Thymus (tissue), 11 donors: Measurements from ENCODE around the gene PLEKHG1. TPM values are rescaled to one million over a fixed set of nuclear protein-coding genes. Genes with fewer than 3 reads are reported as not detected.

ENCODE experiments used
- DNase-seq, 9 donors: peaks; one replicate each; pipeline ENCODE4 v3.0.0-alpha.2; 2013; ENCODE audit warnings: low spot score in 9 of 9, low read depth in 6 of 9, missing footprints in 1 of 9
- H3K27ac ChIP-seq, 2 donors: one replicate each; pipeline ENCODE4 v1.5.1; 2013; ENCODE audit warnings: control low read depth in 1 of 2, low read depth in 1 of 2, low read length in 1 of 2, mild to moderate bottlenecking in 1 of 2, moderate library complexity in 1 of 2
- H3K27me3 ChIP-seq, 2 donors: one replicate each; pipeline ENCODE4 v1.5.1; 2013; ENCODE audit warnings: low read length in 1 of 2; ENCODE audit not compliant: control insufficient read depth in 2 of 2, insufficient read depth in 1 of 2
- H3K36me3 ChIP-seq, 2 donors: one replicate each; pipeline ENCODE4 v1.5.1; 2013; ENCODE audit warnings: low read length in 1 of 2, mild to moderate bottlenecking in 1 of 2, moderate library complexity in 1 of 2; ENCODE audit not compliant: control insufficient read depth in 2 of 2, insufficient read depth in 2 of 2
- H3K4me1 ChIP-seq, 2 donors: one replicate each; pipeline ENCODE4 v1.5.1; 2013; ENCODE audit warnings: low read length in 2 of 2; ENCODE audit not compliant: control insufficient read depth in 2 of 2, insufficient read depth in 2 of 2
- H3K4me3 ChIP-seq, 2 donors: one replicate each; pipeline ENCODE4 v1.5.1; 2013; ENCODE audit warnings: low read length in 2 of 2, control low read depth in 1 of 2, mild to moderate bottlenecking in 1 of 2
- H3K9me3 ChIP-seq, 2 donors: one replicate each; pipeline ENCODE4 v1.5.1; 2013; ENCODE audit warnings: low read length in 1 of 2, mild to moderate bottlenecking in 1 of 2; ENCODE audit not compliant: control insufficient read depth in 2 of 2, insufficient read depth in 1 of 2
- WGBS: extraction: QIAGEN DNeasy Blood & Tissue Kit; methylation state at CpG from one replicate; pipeline ENCODE4 v1.1.7; 2013; 5-methylcytosine and 5-hydroxymethylcytosine counted together
- polyA plus RNA-seq: library from polyadenylated mRNA; stranded (reverse); fragments of 200-250 nt; gene quantifications from one replicate; pipeline ENCODE4 v1.2.3, GENCODE V29; 2013
- total RNA-seq: library from RNA; stranded (reverse); fragments of 120-200 nt; gene quantifications from one replicate; pipeline ENCODE4 v1.2.4, GENCODE V29; 2013
- donor health status: healthy.

Gene PLEKHG1
- total and polyA plus RNA-seq, 2 donors, result 10.0 to 27.2 TPM

DNA sequence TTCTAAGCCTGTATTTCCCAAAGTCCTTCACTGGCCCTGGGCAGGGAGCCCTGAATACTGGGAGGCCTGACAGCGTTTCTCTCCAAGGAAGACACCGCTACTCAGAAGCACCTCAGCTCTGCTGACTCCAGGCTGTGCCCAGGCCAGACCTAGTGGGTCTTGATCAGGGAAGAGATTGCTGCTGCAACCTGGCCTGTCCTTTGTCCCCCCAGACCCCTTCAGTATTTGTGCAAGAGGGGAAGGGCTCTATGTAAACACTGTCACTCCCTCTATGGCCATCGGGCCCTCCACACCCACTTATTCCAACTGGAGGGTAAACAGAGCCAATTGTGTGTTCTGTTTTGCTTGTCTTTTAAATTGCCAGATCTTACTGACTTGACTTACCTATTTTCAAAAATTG is 20.6 kb downstream of the PLEKHG1 start:
- H3K27me3 ChIP-seq, result no peaks in the 10 kb centered on the region
- H3K36me3 ChIP-seq, result peaks cover 7 to 22% of the 10 kb centered on the region in 2 donors
- DNase-seq, result no peak
- H3K27ac ChIP-seq, result peak overlapping the region; percentile 47 to 99
- peaks cover 82 to 88% of the 10 kb centered on the region in 2 donors for H3K4me1 ChIP-seq
- WGBS, result over 99% methylated on average over 3 of the region's 3 CpGs
- no peaks in the 10 kb centered on the region for H3K9me3 ChIP-seq
- no peak overlapping the region for H3K4me3 ChIP-seq

DNA sequence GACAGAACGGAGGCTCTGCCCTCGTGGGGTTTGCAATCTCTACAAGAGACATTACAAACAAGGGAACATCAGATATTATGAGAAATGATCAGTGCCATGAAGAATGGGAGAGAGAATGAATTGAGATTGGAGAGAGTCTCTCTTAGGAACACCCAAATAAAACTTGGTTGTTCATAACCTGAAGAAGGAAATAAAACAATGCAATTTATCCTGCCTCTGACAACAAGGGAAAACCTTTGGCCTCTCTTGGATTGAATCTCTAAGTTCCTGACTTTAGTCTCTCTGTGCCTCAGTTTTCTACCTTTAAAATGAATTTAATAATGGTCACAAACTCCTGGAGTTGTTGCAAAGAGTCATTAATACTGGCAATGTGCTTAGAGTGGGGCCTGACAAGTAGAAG is 21.1 kb downstream of the PLEKHG1 start:
- Histone ChIP-seq H3K36me3 (peaks cover 4 to 20% of the 10 kb centered on the region in 2 donors), H3K27me3 (no peaks in the 10 kb centered on the region)

DNA sequence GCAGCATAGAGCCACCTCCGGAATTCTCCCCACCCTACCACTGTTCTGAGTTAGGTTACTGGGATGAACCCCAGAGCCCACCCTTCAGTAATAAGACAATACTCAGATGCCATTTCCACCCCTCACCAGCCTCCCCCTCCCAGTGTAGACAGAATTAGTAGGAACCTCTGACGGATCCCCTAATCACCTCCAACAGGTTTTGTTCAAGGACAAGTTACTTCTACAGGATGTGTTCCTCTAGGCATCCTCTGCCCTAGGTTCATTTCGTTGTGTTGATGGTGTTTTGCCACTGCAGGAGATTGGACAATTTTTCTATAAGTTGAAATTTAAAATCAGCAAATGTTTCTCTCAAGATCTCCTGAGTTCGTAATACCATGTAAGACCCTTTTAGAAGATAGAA is 22.8 kb downstream of the PLEKHG1 start:
- Histone ChIP-seq H3K9me3 (peaks cover 0 to 6% of the 10 kb centered on the region in 2 donors), H3K27ac (peak overlapping the region; percentile 85 to 99), H3K27me3 (no peaks in the 10 kb centered on the region), H3K4me3 (peak overlapping the region; percentile 14 to 17), H3K4me1 (peaks cover 77 to 90% of the 10 kb centered on the region in 2 donors), H3K36me3 (peaks cover 2 to 28% of the 10 kb centered on the region in 2 donors)
- WGBS, result 61% methylated on average over 4 of the region's 4 CpGs
- DNase-seq, result no peak

More for the DNA sequence above, 21.1 kb downstream of the PLEKHG1 start:
- Histone ChIP-seq H3K27ac (peak overlapping the region; percentile 52 to 99), H3K4me3 (no peak overlapping the region), H3K4me1 (peaks cover 80 to 88% of the 10 kb centered on the region in 2 donors), H3K9me3 (no peaks in the 10 kb centered on the region)
- DNase-seq, result no peak
- 93% methylated on average over 2 of the region's 2 CpGs for WGBS

DNA sequence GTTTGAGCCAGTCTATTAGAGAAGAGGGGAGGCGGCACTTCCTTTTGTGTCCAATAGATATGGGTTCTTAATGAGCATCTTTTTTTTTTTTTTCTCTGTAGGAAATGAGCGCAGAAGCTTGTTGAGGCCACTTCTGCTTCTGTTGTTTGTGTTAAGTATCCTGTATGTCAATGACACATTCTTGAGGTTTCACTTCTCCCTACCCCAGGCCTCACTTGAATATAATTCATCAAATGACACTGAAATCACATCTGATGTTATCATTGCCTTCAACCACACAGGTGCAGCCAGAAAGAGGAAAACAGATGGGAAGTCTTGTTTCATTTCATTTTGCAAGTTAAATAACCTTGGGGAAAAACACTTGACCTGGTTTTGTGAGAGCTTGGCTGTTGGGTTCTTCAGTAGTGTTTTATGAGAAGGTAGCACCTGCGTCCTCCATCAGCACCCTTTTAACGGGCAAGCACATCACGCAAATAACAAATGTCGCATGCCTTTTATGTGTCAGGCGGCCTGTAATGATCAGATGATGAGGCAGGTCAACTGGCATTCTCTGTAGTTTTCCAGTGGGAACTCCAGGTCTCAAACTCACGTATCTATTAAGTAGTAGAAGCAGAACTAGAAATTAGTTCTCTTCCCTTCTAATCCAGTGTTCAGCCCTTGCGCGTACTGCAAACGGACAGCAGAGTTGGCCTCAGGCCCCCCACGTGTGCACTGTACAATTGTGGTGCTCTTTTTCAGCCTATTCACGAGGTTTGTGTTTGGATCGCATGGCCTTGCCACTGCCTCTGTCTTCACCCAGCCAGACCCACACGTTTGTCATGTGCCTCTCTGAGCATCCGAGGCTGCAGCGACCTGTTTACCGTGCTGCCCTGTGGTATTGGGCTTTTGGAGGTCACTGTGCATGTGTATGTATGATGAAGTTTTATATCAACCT is 23.5 kb downstream of the PLEKHG1 start:
- H3K36me3 ChIP-seq, result peaks cover 2 to 26% of the 10 kb centered on the region in 2 donors
- H3K27me3 ChIP-seq, result no peaks in the 10 kb centered on the region
- peak overlapping the region; percentile 85 to 99 for H3K27ac ChIP-seq
- H3K4me3 ChIP-seq, result peak overlapping the region; percentile 14 to 17
- 37% methylated on average over 18 of the region's 18 CpGs for WGBS
- H3K9me3 ChIP-seq, result peaks cover 0 to 6% of the 10 kb centered on the region in 2 donors
- H3K4me1 ChIP-seq, result peaks cover 75 to 91% of the 10 kb centered on the region in 2 donors
- DNase-seq, result peak; percentile 66 to 95 (median 84)

DNA sequence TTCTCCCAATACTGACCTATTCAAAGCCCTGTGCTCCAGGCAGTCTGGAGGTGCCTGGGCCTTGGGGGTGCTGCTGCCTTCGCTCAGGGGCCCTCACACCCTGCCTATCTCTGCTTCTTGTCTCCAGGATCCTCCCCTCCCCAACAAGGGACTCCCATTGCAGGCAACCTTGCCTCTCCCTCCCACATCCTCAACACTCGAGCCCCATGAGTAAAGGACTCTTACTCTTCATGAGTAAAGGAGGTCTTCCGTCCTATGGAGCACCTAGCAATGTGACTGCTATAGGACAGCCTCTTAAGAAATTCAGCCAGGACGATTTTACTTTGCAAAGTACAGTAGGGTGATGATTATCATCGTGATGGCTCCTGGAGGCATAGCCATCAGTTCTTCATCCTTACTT is 24.5 kb downstream of the PLEKHG1 start:
- 78% methylated on average over 5 of the region's 5 CpGs for WGBS
- peaks cover 2 to 24% of the 10 kb centered on the region in 2 donors for H3K36me3 ChIP-seq
- peak overlapping the region; percentile 85 to 99 for H3K27ac ChIP-seq

DNA sequence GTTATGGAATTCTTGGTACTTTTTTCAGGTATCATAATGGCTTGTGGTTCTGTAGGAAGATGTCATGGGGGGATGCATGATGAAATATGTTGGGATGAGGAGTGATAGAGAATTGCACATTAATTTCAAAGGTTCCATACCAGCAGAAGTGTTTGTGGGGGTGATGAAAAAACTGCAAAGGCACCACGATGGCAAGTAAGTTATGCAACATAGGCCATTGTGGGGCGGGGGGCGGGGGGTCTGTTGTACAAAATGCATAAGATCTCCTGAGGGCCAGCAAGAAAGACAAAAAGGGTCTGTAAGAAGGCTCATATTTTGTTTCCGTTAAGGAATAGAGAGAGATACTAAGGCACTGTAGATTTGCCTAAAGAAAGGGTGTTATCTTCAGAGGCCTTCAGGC is 26.2 kb downstream of the PLEKHG1 start:
- peaks cover 0 to 20% of the 10 kb centered on the region in 2 donors for H3K36me3 ChIP-seq
- H3K9me3 ChIP-seq, result peaks cover 0 to 6% of the 10 kb centered on the region in 2 donors
- H3K27me3 ChIP-seq, result no peaks in the 10 kb centered on the region
- 97% methylated on average over 4 of the region's 4 CpGs for whole genome bisulfite sequencing
- peak overlapping the region in 1 of 2 donors; percentile 79 for H3K27ac ChIP-seq
- no peak overlapping the region for H3K4me3 ChIP-seq
- peaks cover 64 to 82% of the 10 kb centered on the region in 2 donors for H3K4me1 ChIP-seq
- no peak for DNase-seq

More for the DNA sequence above, 24.5 kb downstream of the PLEKHG1 start:
- DNase-seq, result peak in 1 of 9 donors; percentile 63
- H3K27me3 ChIP-seq, result no peaks in the 10 kb centered on the region
- peaks cover 0 to 6% of the 10 kb centered on the region in 2 donors for H3K9me3 ChIP-seq
- peaks cover 70 to 86% of the 10 kb centered on the region in 2 donors for H3K4me1 ChIP-seq
- no peak overlapping the region for H3K4me3 ChIP-seq

DNA sequence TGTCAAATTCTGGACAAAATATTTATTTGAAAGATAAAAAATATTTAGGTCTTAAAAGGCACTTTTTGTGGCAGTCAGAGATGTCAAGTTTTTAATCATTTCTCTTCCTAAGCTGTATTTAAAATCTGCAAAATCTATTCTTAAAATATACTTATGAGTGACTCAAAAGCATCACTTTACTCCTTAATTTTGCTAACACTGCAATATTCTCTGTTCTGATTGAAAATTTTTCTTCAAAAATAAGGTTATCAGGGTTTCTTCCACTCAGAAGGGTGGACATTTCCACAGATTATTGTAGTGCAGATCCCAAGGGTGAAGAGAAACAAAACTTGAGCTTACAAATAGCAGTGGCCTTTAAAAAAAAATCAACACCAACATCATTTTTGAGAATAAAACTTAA is 27.5 kb downstream of the PLEKHG1 start:
- Histone ChIP-seq H3K4me3 (no peak overlapping the region), H3K27me3 (no peaks in the 10 kb centered on the region), H3K9me3 (peaks cover 0 to 6% of the 10 kb centered on the region in 2 donors), H3K27ac (peak overlapping the region in 1 of 2 donors; percentile 79), H3K36me3 (peaks cover 0 to 20% of the 10 kb centered on the region in 2 donors), H3K4me1 (peaks cover 64 to 82% of the 10 kb centered on the region in 2 donors)
- no peak for DNase-seq

DNA sequence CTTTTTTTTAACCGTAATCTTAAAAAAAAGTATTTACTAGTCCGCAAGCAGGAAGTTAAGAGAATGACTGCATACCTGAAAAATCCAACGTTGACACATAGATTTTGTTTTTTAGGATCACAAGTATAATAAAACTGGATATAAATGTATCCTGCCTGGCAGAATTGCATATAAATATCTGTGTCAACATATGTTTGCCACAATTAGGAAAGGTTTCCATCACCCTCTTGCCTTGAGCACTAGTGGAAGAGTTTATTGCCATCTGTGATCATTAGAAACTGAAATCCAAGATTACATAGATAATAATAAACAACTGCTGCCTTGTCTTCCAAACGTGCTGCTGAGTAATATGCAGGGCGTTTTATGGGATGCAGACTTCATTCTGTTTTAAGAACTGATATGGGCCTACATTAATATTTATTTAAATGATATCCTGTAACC is 27.9 kb downstream of the PLEKHG1 start:
- Histone ChIP-seq H3K36me3 (peaks cover 0 to 20% of the 10 kb centered on the region in 2 donors), H3K27me3 (no peaks in the 10 kb centered on the region), H3K4me1 (peaks cover 63 to 82% of the 10 kb centered on the region in 2 donors), H3K27ac (peak overlapping the region in 1 of 2 donors; percentile 79), H3K9me3 (peaks cover 0 to 6% of the 10 kb centered on the region in 2 donors), H3K4me3 (no peak overlapping the region)
- no peak for DNase-seq
- 50% methylated on average over 5 of the region's 5 CpGs for WGBS

DNA sequence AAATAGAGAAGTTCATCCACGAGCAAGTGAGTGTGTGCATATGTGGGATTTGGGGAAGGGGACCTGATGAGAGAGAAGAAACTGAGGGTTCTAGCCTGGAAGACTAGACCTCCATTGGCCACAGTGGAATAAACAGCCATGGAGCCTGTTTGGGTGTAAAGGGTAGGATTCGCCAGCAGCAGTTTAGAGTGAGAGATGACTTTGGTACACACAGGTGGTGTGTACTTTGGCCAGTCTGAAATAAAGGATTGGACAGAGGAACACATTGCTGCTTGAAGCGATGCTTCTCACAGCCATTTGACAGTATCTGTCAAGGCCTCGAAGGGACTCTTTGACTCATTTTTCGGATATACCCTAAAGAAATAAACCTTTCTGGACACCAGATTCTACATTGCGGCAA is 29.2 kb downstream of the PLEKHG1 start:
- WGBS, result 91% methylated on average over 6 of the region's 6 CpGs

More for the DNA sequence above, 29.2 kb downstream of the PLEKHG1 start:
- no peak for DNase-seq
- Histone ChIP-seq H3K36me3 (peaks cover 0 to 17% of the 10 kb centered on the region in 2 donors), H3K27ac (peak overlapping the region in 1 of 2 donors; percentile 34), H3K27me3 (no peaks in the 10 kb centered on the region), H3K9me3 (peaks cover 0 to 6% of the 10 kb centered on the region in 2 donors), H3K4me3 (no peak overlapping the region), H3K4me1 (peaks cover 64 to 81% of the 10 kb centered on the region in 2 donors)
